ENCODE data around the gene DCX.

Gene DCX

DNA sequence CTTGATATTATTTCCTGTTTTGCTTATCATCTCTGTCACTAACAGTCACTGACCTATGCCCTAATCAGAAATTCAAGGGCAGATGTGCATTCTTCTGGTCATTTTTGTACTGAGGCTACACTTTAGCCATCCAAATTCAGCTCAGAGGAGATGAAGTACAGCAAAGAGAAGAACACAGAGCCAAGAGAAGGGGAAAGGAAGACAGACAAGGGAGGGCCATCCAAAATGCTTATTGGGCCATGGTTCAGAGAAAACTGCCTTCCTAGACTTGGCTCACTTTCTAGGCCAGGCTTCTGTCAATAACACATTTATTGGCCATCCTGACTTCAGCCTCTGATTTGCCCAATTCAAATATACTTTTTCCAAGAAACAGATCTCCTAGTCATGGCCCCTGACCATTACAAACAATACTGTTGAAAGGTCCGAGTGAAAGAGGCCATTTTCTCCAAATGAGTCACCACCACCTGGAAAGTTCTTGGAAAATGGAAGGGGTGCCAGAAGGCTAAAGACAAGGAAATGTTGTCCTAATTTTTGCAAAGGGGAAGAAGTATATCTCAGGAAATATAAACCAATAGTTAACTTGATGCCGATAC, 56.4 kb downstream of the DCX start:
- Histone ChIP-seq H2AFZ (ENCODE audit: low read depth) (no peak overlapping the region), H4K20me1 (ENCODE audit: insufficient read depth) (no peaks in the 10 kb centered on the region), H3K4me3 (IDR thresholded peaks at IDR 0.05; ENCODE audit: insufficient read depth, low read depth, low read length) (no peak overlapping the region), H3K27me3 (ENCODE audit: insufficient read depth, low read depth) (no peaks in the 10 kb centered on the region), H3K4me1 (ENCODE audit: low read depth, poor library complexity, severe bottlenecking) (peaks cover 9% of the 10 kb centered on the region), H3K4me2 (no peak overlapping the region), H3K36me3 (ENCODE audit: insufficient read depth) (no peaks in the 10 kb centered on the region), H3K79me2 (ENCODE audit: insufficient read depth, low read depth) (no peaks in the 10 kb centered on the region), H3K9ac (no peak overlapping the region), H3K27ac (no peak overlapping the region)
- TF ChIP-seq, protein P1, sequence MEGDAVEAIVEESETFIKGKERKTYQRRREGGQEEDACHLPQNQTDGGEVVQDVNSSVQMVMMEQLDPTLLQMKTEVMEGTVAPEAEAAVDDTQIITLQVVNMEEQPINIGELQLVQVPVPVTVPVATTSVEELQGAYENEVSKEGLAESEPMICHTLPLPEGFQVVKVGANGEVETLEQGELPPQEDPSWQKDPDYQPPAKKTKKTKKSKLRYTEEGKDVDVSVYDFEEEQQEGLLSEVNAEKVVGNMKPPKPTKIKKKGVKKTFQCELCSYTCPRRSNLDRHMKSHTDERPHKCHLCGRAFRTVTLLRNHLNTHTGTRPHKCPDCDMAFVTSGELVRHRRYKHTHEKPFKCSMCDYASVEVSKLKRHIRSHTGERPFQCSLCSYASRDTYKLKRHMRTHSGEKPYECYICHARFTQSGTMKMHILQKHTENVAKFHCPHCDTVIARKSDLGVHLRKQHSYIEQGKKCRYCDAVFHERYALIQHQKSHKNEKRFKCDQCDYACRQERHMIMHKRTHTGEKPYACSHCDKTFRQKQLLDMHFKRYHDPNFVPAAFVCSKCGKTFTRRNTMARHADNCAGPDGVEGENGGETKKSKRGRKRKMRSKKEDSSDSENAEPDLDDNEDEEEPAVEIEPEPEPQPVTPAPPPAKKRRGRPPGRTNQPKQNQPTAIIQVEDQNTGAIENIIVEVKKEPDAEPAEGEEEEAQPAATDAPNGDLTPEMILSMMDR (conservative IDR thresholded peaks at IDR 0.05; ENCODE audit: low read depth, low read length): no peak

DNA sequence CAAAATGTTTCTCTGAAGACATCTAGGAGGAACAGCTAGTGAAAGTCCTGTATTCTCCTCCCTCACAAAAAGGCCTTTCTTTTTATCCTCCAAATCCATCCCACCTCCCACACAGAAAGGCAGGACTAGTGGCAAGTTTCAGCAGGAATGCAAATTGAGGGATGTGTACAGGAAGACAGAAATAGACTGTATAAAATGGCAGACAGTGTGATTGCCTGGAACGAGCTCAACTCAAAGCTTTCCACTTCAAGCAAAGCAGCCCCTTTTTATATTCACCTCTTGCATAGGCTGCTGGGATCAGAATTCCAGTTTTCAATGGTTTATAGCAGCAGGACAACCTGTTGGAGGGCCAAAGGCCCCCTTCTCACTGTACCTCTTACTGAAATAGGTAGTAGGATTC, 57.5 kb downstream of the DCX start:
- H3K27me3 ChIP-seq (ENCODE audit: insufficient read depth, low read depth): no peaks in the 10 kb centered on the region
- no peak overlapping the region for H2AFZ ChIP-seq (ENCODE audit: low read depth)
- H3K36me3 ChIP-seq (ENCODE audit: insufficient read depth): no peaks in the 10 kb centered on the region
- H3K9ac ChIP-seq: no peak overlapping the region
- H3K79me2 ChIP-seq (ENCODE audit: insufficient read depth, low read depth): no peaks in the 10 kb centered on the region
- no peaks in the 10 kb centered on the region for H4K20me1 ChIP-seq (ENCODE audit: insufficient read depth)
- TF ChIP-seq, protein P1 (conservative IDR thresholded peaks at IDR 0.05; ENCODE audit: low read depth, low read length): no peak
- H3K4me1 ChIP-seq (ENCODE audit: low read depth, poor library complexity, severe bottlenecking): peaks cover 9% of the 10 kb centered on the region
- H3K4me3 ChIP-seq (IDR thresholded peaks at IDR 0.05; ENCODE audit: insufficient read depth, low read depth, low read length): no peak overlapping the region
- H3K27ac ChIP-seq: no peak overlapping the region
- H3K4me2 ChIP-seq: no peak overlapping the region

DNA sequence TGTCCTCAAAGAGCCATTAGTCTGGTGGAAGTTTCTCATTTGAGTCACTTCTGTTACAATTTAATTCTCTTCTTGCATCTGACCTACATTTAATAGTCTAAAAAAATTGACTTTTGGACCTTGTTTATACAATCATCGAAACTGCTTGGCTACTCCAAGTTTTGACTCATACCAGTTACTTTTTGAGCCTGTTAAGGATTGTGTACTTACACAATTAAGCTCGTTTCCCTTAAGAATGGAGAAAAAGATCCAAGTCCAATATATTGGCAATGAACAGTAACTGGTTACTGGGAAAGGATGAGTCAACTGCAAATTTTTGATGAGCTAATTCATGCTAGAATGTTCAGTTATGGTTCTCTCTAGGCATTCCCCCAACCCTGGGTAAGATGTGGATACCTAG, 58.2 kb downstream of the DCX start:
- H3K27me3 ChIP-seq (ENCODE audit: insufficient read depth, low read depth): no peaks in the 10 kb centered on the region
- H3K4me3 ChIP-seq (IDR thresholded peaks at IDR 0.05; ENCODE audit: insufficient read depth, low read depth, low read length): no peak overlapping the region
- no peak overlapping the region for H3K4me2 ChIP-seq
- H2AFZ ChIP-seq (ENCODE audit: low read depth): no peak overlapping the region
- no peaks in the 10 kb centered on the region for H3K36me3 ChIP-seq (ENCODE audit: insufficient read depth)
- TF ChIP-seq, protein P1 (conservative IDR thresholded peaks at IDR 0.05; ENCODE audit: low read depth, low read length): no peak
- no peak overlapping the region for H3K27ac ChIP-seq
- H3K79me2 ChIP-seq (ENCODE audit: insufficient read depth, low read depth): no peaks in the 10 kb centered on the region
- no peak overlapping the region for H3K9ac ChIP-seq
- H3K4me1 ChIP-seq (ENCODE audit: low read depth, poor library complexity, severe bottlenecking): peaks cover 9% of the 10 kb centered on the region
- H4K20me1 ChIP-seq (ENCODE audit: insufficient read depth): no peaks in the 10 kb centered on the region

DNA sequence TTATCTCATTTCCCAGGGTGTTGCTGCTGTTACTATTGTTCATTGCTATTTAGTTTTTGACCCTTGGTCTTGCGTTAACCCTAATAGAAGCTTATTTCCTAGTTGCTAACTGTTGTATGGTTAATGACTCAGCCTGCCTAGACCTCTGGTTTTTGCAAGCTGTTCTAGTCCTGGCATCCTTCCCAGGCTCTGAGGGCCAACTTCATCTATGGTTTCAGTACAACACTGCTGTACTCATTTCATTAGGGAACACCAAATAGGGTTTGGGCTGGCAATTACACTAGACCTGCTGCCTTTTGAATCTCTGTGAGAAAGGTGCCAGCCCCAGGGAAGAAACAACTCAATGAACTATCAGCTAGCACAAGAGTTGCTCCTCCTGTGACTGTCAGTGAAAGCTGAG, 59.6 kb downstream of the DCX start:
- Histone ChIP-seq H3K9ac (no peak overlapping the region), H3K79me2 (ENCODE audit: insufficient read depth, low read depth) (no peaks in the 10 kb centered on the region), H3K4me2 (no peak overlapping the region), H3K27me3 (ENCODE audit: insufficient read depth, low read depth) (no peaks in the 10 kb centered on the region), H3K4me1 (ENCODE audit: low read depth, poor library complexity, severe bottlenecking) (peaks cover 9% of the 10 kb centered on the region), H2AFZ (ENCODE audit: low read depth) (no peak overlapping the region), H3K36me3 (ENCODE audit: insufficient read depth) (no peaks in the 10 kb centered on the region), H3K4me3 (IDR thresholded peaks at IDR 0.05; ENCODE audit: insufficient read depth, low read depth, low read length) (no peak overlapping the region), H4K20me1 (ENCODE audit: insufficient read depth) (no peaks in the 10 kb centered on the region), H3K27ac (no peak overlapping the region; the same call in 1 of the 2 replicates)
- TF ChIP-seq, protein P1 (conservative IDR thresholded peaks at IDR 0.05; ENCODE audit: low read depth, low read length): no peak

All from KMS-11 (cell line).